SU-DHL-6 (cell line): Measurements from ENCODE around the gene BAHCC1.

Source experiments
- H2AFZ ChIP-seq: fragments of 200-600 bp; sonication (generic); 2 replicates; pipeline ENCODE4 v1.6.1; 2014; ENCODE audit warnings: low read depth, mild to moderate bottlenecking, moderate library complexity, mixed read lengths, antibody characterized with exemption, low read length; ENCODE audit not compliant: severe bottlenecking
- H3F3A ChIP-seq: fragments of 200-600 bp; shearing (Covaris generic); 2 replicates; pipeline ENCODE4 v1.6.0; 2016; ENCODE audit warnings: antibody characterized with exemption, mild to moderate bottlenecking; ENCODE audit not compliant: insufficient read depth
- H3K27ac ChIP-seq: fragments of 200-600 bp; sonication (generic); 2 replicates; pipeline ENCODE4 v1.5.1; 2016; ENCODE audit warnings: low read depth, mild to moderate bottlenecking, low read length, moderate library complexity, mixed read lengths
- H3K27me3 ChIP-seq: fragments of 200-600 bp; sonication (generic), shearing (Covaris generic); 2 replicates; pipeline ENCODE4 v1.6.0; 2014; ENCODE audit warnings: mild to moderate bottlenecking, low read length
- H3K36me3 ChIP-seq: fragments of 200-600 bp; sonication (generic); 2 replicates; pipeline ENCODE4 v1.6.1; 2014; ENCODE audit warnings: mild to moderate bottlenecking, low read length, mixed read lengths
- H3K4me2 ChIP-seq: fragments of 300-600, 200-600 bp; shearing (Covaris generic), sonication (generic); 2 replicates; pipeline ENCODE4 v1.6.0; 2014; ENCODE audit warnings: low read length, low read depth, mild to moderate bottlenecking; ENCODE audit not compliant: poor library complexity, severe bottlenecking
- H3K4me3 ChIP-seq: fragments of 200-600 bp; sonication (generic); 2 replicates; pipeline ENCODE4 v1.5.1; 2014; ENCODE audit warnings: antibody characterized with exemption, low read length, mild to moderate bottlenecking, mixed read lengths; ENCODE audit not compliant: insufficient read depth, poor library complexity, severe bottlenecking
- H3K79me2 ChIP-seq: fragments of 200-600 bp; sonication (generic); 2 replicates; pipeline ENCODE4 v1.6.1; 2014; ENCODE audit warnings: mild to moderate bottlenecking, low read length, moderate library complexity; ENCODE audit not compliant: insufficient read depth
- H3K9ac ChIP-seq: fragments of 200-600 bp; sonication (generic); 2 replicates; pipeline ENCODE4 v1.7.0; 2014; ENCODE audit warnings: mild to moderate bottlenecking, low read length
- H3K9me2 ChIP-seq: fragments of 200-600 bp; sonication (generic); replicated peaks from 2 replicates; pipeline ENCODE4 v1.6.1; 2014; ENCODE audit warnings: low read length; ENCODE audit not compliant: insufficient read depth
- H3K9me3 ChIP-seq: fragments of 200-600 bp; sonication (generic); 2 replicates; pipeline ENCODE4 v1.6.1; 2014; ENCODE audit warnings: low read length, mixed read lengths; ENCODE audit not compliant: insufficient read depth
- H4K20me1 ChIP-seq: fragments of 200-600 bp; sonication (generic); 2 replicates; pipeline ENCODE4 v1.6.1; 2014; ENCODE audit warnings: low read depth, mild to moderate bottlenecking, antibody characterized with exemption, low read length, moderate library complexity, mixed read lengths
- CTCF ChIP-seq: fragments of 200-600 bp; sonication (generic); IDR thresholded peaks from one replicate; pipeline ENCODE4 v1.5.1; 2017; ENCODE audit warnings: antibody characterized with exemption, mild to moderate bottlenecking, low read length, moderate library complexity; ENCODE audit not compliant: insufficient read depth, poor library complexity, severe bottlenecking
- EZH2phosphoT487 ChIP-seq: fragments of 200-600 bp; sonication (generic), shearing (Covaris generic); conservative IDR thresholded peaks from 2 replicates; pipeline ENCODE4 v1.6.1; 2018; ENCODE audit warnings: mild to moderate bottlenecking, antibody characterized with exemption, low read length, moderate library complexity, mixed read lengths

Gene BAHCC1

GRCh38 chr17:81463506-81463905, 68.2 kb downstream of the BAHCC1 start:
- Histone ChIP-seq H3K9me3 (no peaks in the 10 kb centered on the region), H2AFZ (no peak overlapping the region), H3K27ac (no peak overlapping the region), H4K20me1 (no peaks in the 10 kb centered on the region), H3K79me2 (no peaks in the 10 kb centered on the region), H3K4me3 (no peak overlapping the region), H3K36me3 (no peaks in the 10 kb centered on the region), H3K9me2 (no peaks in the 10 kb centered on the region), H3K9ac (no peak overlapping the region), H3K4me2 (no peak overlapping the region), H3F3A (no peaks in the 10 kb centered on the region), H3K27me3 (no peaks in the 10 kb centered on the region)
- TF ChIP-seq CTCF (no peak), EZH2phosphoT487 (no peak)

- Histone ChIP-seq H3K9me2 (no peaks in the 10 kb centered on the region), H3F3A (no peaks in the 10 kb centered on the region), H3K36me3 (no peaks in the 10 kb centered on the region), H3K4me2 (no peak overlapping the region), H2AFZ (no peak overlapping the region), H3K9ac (no peak overlapping the region), H3K9me3 (no peaks in the 10 kb centered on the region), H3K27me3 (no peaks in the 10 kb centered on the region), H3K27ac (no peak overlapping the region), H3K79me2 (no peaks in the 10 kb centered on the region), H4K20me1 (no peaks in the 10 kb centered on the region), H3K4me3 (no peak overlapping the region)
- TF ChIP-seq CTCF (no peak), EZH2phosphoT487 (no peak)
Observed at GRCh38 chr17:81464586-81464985, 69.3 kb downstream of the BAHCC1 start.

GRCh38 chr17:81465910-81466309, 70.7 kb downstream of the BAHCC1 start:
- Histone ChIP-seq H3K9me3 (no peaks in the 10 kb centered on the region), H3F3A (no peaks in the 10 kb centered on the region), H3K27ac (no peak overlapping the region), H3K79me2 (no peaks in the 10 kb centered on the region), H3K9ac (no peak overlapping the region), H3K36me3 (no peaks in the 10 kb centered on the region), H3K27me3 (no peaks in the 10 kb centered on the region), H2AFZ (no peak overlapping the region), H3K4me3 (no peak overlapping the region), H3K4me2 (no peak overlapping the region), H3K9me2 (no peaks in the 10 kb centered on the region), H4K20me1 (no peaks in the 10 kb centered on the region)
- TF ChIP-seq CTCF (no peak), EZH2phosphoT487 (no peak)
